ENCODE data around the gene POU2F3.

The POU2F3 gene

DNA sequence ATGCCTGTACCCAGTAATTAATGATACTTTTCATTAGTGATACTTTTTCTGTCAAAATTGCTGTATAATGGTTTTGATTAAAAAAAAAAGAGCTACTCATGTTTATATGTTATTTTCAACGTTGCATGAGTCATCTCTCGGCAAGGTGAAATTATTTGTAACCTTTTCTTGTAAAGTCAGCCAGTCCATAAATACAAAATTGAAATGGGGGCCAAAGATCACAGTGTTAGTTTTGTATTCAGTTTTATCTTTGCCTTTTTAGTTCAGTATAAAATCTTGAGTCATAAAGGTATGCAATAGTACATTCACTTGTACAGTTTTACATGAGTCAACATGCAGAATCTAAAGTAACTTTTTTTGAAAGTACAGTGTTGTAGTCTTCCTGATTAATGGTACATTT lies 100.6 kb downstream of the POU2F3 start:
- no peak for TF ChIP-seq FOXP2 (optimal IDR thresholded peaks at IDR 0.05; ENCODE audit: borderline replicate concordance, extremely low read depth, extremely low read length, insufficient read depth)
- TF ChIP-seq SIN3A (IDR thresholded peaks at IDR 0.05; ENCODE audit: borderline replicate concordance, insufficient read depth, low read length), result no peak
- no peak for TF ChIP-seq POLR2AphosphoS5 (IDR thresholded peaks at IDR 0.05; ENCODE audit: low read depth, low read length)
- TF ChIP-seq, protein P1, sequence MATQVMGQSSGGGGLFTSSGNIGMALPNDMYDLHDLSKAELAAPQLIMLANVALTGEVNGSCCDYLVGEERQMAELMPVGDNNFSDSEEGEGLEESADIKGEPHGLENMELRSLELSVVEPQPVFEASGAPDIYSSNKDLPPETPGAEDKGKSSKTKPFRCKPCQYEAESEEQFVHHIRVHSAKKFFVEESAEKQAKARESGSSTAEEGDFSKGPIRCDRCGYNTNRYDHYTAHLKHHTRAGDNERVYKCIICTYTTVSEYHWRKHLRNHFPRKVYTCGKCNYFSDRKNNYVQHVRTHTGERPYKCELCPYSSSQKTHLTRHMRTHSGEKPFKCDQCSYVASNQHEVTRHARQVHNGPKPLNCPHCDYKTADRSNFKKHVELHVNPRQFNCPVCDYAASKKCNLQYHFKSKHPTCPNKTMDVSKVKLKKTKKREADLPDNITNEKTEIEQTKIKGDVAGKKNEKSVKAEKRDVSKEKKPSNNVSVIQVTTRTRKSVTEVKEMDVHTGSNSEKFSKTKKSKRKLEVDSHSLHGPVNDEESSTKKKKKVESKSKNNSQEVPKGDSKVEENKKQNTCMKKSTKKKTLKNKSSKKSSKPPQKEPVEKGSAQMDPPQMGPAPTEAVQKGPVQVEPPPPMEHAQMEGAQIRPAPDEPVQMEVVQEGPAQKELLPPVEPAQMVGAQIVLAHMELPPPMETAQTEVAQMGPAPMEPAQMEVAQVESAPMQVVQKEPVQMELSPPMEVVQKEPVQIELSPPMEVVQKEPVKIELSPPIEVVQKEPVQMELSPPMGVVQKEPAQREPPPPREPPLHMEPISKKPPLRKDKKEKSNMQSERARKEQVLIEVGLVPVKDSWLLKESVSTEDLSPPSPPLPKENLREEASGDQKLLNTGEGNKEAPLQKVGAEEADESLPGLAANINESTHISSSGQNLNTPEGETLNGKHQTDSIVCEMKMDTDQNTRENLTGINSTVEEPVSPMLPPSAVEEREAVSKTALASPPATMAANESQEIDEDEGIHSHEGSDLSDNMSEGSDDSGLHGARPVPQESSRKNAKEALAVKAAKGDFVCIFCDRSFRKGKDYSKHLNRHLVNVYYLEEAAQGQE (IDR thresholded peaks at IDR 0.05; ENCODE audit: insufficient read depth in 1 of 2, low read depth in 2 of 2, low read length in 2 of 2), result no peak
- no peak for TF ChIP-seq TAF1 (IDR thresholded peaks at IDR 0.05; ENCODE audit: borderline replicate concordance, insufficient read depth, low read length)

DNA sequence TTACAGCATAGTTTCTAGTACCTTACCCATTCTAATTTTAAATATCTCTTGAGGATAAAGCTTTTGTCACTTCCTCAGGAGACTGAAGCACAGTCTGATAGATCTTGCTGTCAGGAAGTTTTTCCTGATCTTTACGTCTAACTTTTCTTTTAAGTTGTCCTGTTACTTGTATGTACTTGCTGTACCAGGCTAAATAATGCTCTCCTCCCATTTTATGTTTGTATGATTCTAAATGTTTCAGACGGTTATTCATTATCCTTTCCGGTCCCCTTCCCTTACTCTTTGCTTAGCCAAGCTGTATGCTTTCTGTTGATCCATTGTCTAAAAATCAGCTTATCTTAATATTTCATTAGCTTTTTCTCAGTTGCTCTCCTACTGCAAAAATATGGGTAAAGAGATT lies 102.3 kb downstream of the POU2F3 start:
- TF ChIP-seq, protein P1 (IDR thresholded peaks at IDR 0.05; ENCODE audit: insufficient read depth in 1 of 2, low read depth in 2 of 2, low read length in 2 of 2), result no peak
- TF ChIP-seq POLR2AphosphoS5 (IDR thresholded peaks at IDR 0.05; ENCODE audit: low read depth, low read length) (no peak), TAF1 (IDR thresholded peaks at IDR 0.05; ENCODE audit: borderline replicate concordance, insufficient read depth, low read length) (no peak), FOXP2 (optimal IDR thresholded peaks at IDR 0.05; ENCODE audit: borderline replicate concordance, extremely low read depth, extremely low read length, insufficient read depth) (no peak), SIN3A (IDR thresholded peaks at IDR 0.05; ENCODE audit: borderline replicate concordance, insufficient read depth, low read length) (no peak)

DNA sequence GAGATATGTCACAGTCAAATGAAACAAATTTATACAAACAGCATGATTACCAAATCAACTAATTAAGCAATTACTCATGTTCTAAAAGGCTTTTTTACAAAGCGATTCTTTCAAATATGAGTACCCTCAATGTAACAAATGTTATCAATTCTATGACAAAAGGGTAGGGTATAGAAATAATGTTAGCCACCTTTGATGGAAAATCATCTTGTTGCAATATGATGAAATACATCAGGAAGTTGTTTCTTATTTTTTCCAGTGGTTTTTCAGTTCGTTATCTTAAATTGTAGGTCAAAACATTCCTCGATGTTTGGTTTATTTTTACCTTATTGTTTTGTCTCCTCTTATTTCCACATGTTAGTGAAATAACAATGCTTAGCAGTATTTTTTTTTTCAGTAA lies 102.7 kb downstream of the POU2F3 start:
- TF ChIP-seq, protein P1 (IDR thresholded peaks at IDR 0.05; ENCODE audit: insufficient read depth in 1 of 2, low read depth in 2 of 2, low read length in 2 of 2), result no peak
- TF ChIP-seq TAF1 (IDR thresholded peaks at IDR 0.05; ENCODE audit: borderline replicate concordance, insufficient read depth, low read length) (no peak), POLR2AphosphoS5 (IDR thresholded peaks at IDR 0.05; ENCODE audit: low read depth, low read length) (no peak), FOXP2 (optimal IDR thresholded peaks at IDR 0.05; ENCODE audit: borderline replicate concordance, extremely low read depth, extremely low read length, insufficient read depth) (no peak), SIN3A (IDR thresholded peaks at IDR 0.05; ENCODE audit: borderline replicate concordance, insufficient read depth, low read length) (no peak)

DNA sequence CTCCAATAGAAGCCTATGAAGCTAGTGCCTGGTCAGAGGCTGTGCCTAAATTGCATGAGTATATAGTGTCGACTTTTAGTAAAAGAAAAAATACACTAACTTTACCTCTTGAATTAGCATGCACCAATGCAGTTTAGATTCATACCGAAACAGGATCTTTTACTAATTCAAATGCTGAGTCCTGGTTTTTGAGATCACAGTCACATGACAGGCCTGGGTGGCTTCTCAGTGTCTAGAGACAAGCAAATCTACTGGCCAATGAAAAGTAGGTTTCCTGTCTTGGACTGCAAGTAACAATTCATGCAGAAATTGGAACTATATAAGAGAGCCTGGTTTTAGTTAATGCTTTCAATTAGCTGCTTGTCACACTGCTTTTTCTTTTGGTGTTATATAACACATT lies 103.5 kb downstream of the POU2F3 start:
- TF ChIP-seq POLR2AphosphoS5 (IDR thresholded peaks at IDR 0.05; ENCODE audit: low read depth, low read length), result no peak
- TF ChIP-seq FOXP2 (optimal IDR thresholded peaks at IDR 0.05; ENCODE audit: borderline replicate concordance, extremely low read depth, extremely low read length, insufficient read depth), result no peak
- TF ChIP-seq, protein P1 (IDR thresholded peaks at IDR 0.05; ENCODE audit: insufficient read depth in 1 of 2, low read depth in 2 of 2, low read length in 2 of 2), result no peak
- TF ChIP-seq SIN3A (IDR thresholded peaks at IDR 0.05; ENCODE audit: borderline replicate concordance, insufficient read depth, low read length), result no peak
- TF ChIP-seq TAF1 (IDR thresholded peaks at IDR 0.05; ENCODE audit: borderline replicate concordance, insufficient read depth, low read length), result no peak
